NCI-H226 (cell line): ENCODE measurements around the gene ANXA6.

Experiments used
- DNase-seq: peaks from one replicate; pipeline ENCODE4 v3.0.0-alpha.2; 2015

The ANXA6 gene

GRCh38 chr5:151078490-151079262 is 78.9 kb downstream of the ANXA6 start:
- no peak for DNase-seq

DNA sequence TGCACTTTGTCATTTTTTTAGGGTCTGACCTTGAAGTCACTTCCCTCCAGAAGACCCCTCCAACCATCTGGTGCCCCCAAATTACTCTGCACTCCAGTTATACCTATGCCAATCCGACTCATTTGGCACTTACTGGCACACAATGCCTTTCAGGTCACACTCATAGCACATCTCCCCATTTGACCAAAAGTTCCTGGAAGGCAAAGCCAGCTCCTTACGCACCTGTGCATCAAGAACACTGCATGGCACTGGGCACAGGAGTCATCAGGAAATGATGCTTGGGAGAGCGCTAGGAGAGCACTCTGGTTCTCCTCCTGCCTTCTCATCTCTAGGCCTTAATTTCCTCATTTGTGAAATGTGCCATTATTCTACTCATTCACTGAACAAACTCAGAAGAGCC is 79.6 kb downstream of the ANXA6 start:
- no peak for DNase-seq

DNA sequence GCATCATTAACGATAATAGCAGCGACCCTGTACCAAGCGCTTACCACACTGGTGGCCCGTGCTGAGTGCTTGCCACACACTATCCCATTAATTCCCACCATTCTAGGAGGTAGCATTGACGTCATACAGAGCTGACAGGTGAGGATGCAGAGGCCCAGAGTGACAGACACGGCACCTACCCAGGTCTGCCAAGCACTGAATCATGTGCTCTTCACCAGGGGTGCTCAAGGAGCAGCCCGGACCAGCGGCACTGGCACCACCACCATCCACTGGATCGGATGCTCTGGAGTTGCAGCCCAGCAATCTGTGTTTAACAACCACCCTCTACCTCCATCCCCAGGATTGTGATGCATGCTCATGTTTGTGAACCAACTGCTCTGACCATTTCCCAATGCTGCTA is 80.2 kb downstream of the ANXA6 start:
- DNase-seq = no peak

GRCh38 chr5:151076616-151077015 is 81.0 kb downstream of the ANXA6 start:
- no peak for DNase-seq

DNA sequence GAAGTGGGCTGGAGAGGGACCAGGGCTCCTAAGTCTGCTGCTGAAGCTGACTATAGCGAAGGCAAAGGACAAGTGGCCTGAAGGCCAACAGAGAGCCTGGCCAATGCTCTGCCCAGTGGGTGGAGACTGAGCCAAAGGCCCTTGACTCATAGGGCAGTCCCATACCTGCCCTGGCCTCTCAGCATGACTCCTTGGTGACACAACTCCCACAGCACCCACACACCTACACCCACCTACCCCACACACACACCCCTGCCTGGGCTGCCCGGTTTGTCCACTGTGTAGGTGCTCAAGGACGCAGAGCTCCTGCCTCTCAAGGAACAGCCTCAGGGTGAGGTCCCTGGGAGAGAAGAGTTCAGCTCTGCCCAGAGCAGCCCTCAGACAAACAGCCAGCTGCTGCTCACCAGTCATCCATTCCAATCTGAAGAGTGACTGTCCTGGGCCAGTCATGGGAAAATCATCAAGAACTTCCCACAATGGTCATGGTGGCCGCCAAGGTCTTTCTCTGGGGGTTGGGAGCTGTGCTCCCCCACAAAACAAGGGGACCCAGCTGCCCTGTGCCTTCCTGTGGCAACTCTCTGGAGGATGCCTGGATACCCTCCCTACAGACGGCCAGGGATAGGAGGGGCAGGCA is 81.8 kb downstream of the ANXA6 start:
- peak; percentile 35 for DNase-seq

GRCh38 chr5:151074557-151074956 is 83.0 kb downstream of the ANXA6 start:
- no peak for DNase-seq

- DNase-seq = no peak
Observed at GRCh38 chr5:151073280-151073679, 84.3 kb downstream of the ANXA6 start.

DNA sequence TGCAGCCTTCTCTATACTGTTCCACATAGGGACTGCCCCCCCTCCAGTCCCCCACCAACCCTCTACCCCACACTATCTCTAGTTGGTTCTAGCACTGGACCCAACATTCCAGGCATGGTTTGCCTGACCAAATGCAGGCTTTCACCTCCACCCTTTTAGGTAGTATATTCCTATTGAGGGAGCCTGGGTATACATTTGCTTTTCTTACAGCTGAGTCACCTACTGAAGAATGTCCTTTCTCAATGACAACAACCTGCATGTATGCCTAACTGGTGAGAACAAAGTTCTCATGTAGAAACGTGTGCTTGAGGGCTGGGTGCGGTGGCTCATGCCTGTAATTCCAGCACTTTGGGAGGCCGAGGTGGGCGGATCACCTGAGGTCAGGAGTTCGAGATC is 85.0 kb downstream of the ANXA6 start:
- peak; percentile 85 for DNase-seq

- no peak for DNase-seq
Observed at GRCh38 chr5:151071848-151072629, 85.5 kb downstream of the ANXA6 start.

- no peak for DNase-seq
Observed at GRCh38 chr5:151071021-151071420, 86.6 kb downstream of the ANXA6 start.

- DNase-seq = peak; percentile 7
Observed at GRCh38 chr5:151070449-151070848, 87.1 kb downstream of the ANXA6 start.

GRCh38 chr5:151068433-151069197 is 89.0 kb downstream of the ANXA6 start:
- peak; percentile 48 for DNase-seq

- no peak for DNase-seq
Observed at GRCh38 chr5:151067632-151068432, 89.7 kb downstream of the ANXA6 start.

- no peak for DNase-seq
Observed at GRCh38 chr5:151066920-151067319, 90.7 kb downstream of the ANXA6 start.

GRCh38 chr5:151065609-151066008 is 92.0 kb downstream of the ANXA6 start:
- DNase-seq = no peak

DNA sequence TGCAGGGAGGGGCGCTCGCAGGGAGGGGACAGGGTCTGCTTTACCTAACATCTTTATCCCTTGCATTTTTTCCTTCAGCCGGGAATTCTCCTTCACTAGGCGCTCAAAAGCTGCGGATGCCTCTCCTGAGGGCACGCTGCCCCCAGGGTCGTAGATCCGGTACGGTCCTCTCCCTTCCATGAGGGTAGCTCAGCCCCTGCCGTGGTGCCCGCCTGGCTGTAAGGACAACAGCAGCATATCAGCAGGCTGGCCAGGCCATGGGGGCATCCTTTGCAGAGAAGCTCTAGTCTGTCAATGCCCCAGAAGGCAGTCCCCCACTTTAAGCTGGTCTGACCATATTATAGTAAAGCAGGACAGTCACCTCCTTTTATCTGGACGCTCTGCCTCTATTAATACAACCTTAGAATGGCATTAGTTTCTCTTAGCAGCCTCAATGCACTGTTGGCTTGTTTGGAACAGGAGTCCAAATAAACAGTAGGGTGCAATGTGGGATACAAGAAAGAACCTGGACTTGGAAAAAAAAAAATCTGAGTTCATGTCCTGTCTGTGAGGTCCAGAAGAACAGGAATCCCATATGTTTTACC is 92.6 kb downstream of the ANXA6 start:
- no peak for DNase-seq

DNA sequence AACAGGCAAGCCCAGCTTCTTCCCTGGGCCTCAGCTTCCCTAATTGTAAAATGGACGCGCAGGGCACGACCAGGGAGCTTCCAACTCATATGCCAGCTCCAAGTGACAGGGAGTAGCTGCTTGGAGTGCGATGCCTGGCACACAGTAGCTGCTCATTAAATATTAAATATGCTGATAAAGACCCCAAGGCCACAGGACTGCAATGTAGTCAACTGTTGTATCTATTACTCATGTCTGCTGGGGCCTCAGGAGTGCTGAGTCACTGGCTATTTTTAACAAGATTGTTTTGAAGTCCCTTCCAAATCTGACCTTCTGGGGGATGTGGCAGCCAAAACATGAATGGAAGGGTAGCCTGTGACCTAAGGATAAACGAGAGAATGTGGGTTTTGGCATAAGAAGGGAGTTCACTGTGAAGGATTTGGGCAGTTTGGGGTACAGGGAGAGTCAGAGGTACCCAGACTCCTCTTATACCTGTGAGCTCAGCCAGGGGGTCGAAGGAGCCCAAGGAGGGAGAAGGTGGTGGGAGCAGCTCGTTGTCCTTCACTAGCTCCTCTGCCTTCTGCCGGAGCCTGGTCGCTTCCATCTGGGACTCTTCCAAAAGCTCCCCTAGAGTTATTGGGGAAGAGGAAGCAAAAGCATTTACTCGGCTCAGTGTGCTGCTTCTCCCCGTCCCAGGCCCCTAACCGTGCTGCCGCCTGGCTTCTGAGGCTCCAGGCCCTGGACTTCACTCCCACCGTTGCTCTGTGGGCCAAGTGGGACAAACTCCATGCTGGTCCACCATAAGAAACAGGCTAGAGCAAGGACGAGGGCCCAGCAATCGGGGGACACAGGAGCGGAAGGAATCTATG is 94.2 kb downstream of the ANXA6 start:
- DNase-seq = peak; percentile 35

DNA sequence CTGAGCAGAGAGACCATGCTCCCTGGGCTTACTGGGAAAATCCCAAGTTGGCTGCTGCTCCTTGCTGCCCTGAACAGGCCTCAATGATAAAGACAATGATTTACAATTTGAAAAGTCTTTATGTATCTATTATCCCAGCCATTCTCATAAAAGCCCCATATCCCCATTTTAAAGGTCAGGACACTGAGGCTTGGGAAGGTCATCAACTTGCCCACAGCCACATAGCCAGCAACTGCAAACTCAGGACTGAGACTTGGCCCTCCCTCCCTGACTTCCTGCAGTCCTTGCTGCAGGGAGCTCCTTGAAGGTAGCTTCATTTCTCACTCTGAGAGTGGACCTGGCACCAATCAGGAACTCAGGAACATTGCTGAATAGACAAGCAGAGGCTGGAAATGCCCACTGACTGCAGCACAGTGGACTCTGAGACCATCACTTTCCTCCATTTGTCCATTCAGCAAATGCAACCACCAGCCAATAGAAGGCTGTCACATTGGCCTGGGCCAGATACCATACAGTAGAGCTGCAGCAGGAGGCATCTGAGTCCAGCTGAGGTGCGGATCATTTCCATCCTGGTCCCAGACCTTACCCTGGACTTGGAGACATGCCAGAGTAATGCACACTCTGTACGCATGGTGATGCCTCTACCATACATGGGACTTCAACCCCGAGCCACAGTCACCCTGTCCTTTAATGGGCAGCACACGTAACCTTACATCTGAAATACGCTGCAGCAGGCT is 95.0 kb downstream of the ANXA6 start:
- no peak for DNase-seq

DNA sequence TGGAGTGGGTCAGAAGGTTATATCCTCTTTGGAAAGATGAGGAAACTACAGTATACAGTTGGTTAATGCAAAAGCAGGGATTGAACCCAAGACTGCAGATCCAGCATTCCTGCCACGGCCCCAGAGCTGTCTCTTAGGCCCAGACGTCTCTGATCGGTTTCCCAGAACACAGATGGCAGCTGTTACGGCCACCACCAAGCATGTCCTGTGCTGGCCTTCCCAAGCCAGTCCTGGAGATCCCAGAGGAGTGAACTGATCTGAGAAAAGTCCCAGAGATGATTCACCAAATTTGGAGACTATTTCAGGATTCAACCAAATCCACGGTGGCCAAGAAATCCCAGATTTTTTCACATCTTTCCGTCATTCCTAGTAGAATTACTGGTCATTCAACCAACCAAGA is 96.8 kb downstream of the ANXA6 start:
- no peak for DNase-seq

- no peak for DNase-seq
Observed at GRCh38 chr5:151058891-151059489, 98.6 kb downstream of the ANXA6 start.
